GM04504 (cell line): Measurements from ENCODE around the gene MKKS.
"Not testable (repeated sequence)": the region's sequence is repeated elsewhere in the genome, so short reads cannot be mapped to it uniquely, and the experiment has no call there.

Experiments used
- DNase-seq: peaks from one replicate; pipeline ENCODE4 v3.0.0-alpha.2; 2012; ENCODE audit warnings: low read depth

Gene MKKS

DNA sequence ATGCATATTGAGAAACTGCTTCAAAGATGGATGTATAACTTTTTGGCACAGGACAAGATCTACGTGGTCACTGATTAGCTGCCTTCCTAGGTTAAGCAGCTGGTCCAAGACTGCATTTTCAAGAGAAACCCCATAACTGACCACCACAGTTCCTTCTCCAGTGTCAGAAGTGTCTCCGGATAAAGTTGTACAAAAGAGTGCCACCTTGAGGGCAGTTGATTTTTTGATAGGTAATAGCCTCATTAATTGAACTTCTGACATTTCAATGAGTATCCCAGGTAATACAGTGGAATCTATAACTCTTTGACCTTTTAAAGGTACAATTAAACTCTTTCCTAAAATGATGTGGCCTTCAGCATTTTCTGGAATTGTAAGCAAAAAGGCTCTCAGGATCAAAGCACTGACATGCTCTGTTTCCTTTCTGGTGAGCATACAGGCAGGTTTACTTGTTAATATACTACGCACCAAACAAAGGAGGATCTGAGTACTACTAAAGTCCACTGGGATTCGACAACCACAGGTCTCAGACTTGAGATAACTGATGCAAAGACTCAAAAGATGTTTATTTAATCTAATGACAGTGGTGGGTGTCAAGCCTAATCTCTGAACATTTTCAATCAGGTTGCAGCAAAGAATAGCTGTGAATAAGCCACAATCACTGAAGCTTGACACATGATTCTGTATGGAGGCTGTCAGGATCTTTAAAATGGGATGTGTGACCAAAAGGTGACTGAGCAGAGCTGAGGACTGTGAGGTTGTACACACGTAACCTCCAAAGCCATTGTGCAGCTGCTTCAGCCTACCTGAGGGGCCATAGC is 21.2 kb downstream of the MKKS start:
- no peak for DNase-seq

DNA sequence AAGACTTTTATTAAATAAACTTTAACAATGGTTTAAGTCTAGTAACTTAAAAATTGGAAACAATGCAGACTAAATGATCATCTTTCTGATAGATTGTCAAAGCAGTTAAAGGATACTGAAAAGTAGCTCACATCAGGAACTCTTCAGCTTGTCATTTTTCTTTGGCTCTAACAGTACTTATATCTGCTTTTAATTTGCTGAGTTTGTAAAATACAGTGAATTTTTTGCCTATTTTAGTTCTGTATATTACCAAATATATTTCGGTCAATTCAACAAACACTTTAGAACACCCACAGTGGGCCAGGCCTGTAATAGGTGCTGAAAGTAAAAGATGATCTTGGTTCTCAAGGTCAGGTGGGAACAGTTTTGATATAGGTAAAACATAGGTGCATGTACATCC is 22.3 kb downstream of the MKKS start:
- no peak for DNase-seq

DNA sequence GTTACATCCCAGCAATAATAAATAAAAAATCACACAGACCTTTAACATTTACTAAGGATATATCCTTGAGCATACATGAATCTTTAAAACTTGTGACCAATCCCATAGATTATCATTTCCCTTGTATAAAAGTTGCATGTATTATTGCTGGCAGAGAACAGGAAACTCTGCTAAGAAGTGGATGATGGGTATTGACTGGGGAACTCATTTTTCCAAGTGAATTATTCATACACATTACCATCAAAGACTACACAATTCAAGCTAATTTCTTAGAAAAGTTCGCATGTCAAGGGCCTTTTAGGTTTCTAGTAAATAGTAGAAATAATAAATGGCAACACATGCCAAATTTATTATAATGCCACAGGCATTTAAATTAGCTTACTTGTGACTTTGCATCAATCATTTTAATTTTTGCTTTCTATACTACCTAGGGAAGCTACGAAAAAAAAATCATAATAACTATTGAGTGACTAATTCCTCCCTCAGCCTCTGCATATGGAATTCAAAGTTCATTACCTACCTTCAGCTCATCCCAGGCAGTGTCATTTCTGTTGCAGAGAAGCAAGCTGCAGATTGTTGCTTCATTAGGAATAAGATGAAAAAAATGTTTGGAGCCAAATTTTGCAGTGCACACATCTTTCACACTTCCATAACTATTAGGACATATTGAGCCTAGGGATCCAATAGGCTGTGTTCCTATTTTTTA is 25.8 kb downstream of the MKKS start:
- DNase-seq: no peak

DNA sequence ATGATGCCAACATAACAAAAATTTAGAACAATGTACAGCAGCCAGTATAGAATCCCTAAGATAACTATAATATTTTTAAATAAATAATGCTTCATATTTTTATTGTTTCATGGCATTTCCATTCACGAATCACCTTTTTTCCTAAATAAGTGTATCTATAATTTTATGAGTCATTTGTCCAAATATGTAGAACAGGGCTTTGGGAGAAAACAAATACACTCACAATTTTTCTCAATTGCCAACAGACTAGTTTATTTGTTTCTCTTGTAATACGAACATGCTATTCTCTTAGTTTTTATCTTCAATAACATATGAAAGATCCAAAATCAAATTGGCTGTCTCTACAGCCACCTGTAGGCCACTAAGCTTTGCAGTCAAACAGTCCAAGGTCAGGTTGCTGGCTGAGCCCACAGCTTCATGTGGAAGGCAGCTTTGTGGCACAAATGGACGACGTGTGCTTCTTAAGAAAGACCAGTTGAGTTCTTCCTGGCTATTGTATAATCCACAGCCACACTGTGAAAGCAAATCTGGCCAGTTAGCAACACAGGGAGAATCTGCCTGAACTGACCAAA is 29.0 kb downstream of the MKKS start:
- DNase-seq: no peak

DNA sequence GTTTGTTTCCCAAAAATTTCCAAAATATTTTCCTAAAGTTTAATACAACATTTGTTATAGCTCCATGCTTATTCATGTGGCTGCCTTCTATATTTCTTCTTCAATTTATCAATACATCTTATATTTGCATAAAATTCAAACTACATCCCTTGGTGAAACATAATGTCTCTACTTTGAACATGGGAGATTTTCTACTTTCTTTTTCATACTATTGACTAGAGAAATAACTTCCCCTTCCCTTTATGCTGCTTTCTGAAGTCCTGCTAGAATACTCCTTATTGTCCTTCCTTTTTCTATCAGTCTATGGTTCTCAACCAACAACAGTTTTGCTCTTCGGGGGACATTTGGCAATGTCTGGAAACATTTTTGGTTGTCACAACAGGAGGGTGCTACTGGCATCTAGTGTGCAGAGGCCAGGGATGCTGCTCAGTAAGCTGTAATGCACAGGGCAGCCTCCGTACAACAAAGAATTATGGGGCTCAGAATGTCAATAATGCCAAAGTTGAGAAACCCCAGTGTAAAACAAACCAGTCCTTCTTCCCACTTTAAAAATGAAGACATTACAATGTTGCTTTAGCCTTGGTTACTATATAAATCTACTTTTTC is 29.9 kb downstream of the MKKS start:
- no peak for DNase-seq

DNA sequence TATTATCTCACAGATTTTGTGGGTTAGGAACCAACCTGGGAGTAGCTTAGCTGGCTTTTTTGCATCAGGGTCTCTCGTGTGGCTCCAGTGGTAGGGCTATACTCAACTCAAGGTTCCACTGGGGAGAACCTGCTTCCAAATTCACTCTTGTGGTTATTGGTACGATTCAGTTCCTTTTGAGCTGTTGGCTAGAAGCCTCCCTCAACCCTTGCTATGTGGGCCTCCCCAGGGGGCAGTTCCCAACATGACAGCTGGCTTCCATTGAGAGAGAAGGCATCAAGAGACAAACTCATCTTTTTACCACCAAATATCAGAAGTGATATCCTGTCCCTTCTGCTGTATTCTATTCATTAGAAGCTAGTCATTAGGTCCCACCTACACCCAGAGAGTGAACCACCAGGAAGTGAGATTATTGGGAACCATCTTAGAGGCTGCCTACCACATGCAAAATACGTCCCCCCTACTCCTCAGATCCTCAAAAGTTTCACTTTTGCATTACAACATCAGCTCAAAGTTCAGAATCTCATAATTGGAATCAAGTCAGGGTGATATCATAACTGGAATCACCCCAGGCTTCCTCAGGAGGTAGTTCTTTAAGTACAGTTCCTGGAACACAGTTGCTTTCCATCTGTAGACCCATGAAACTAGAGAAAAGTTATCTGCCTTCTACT is 30.9 kb downstream of the MKKS start:
- DNase-seq: no peak

DNA sequence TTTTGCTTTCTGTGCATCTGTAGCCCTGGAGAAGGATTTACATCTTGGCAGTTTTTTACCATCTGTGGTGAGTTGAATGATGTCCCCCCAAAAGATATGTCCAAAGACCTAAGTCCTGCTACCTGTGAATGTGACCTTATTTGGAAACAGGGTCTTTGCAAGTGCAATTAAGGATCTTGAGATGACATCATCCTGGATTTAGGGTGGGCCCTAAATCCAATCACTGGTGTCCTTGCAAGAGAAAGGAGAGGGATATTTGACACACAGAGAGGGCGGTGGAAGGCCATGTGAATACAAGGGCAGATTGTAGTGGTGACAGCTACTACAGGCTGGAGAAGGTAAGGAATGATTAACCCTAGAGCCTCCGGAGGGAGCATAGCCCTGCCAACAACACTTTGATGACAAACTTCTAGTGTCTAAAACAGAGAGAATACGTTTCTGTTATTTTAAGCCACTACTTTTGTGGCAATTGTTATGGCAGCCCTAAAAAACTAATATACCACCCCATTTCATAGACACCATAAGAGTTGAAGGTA is 35.1 kb downstream of the MKKS start:
- no peak for DNase-seq

DNA sequence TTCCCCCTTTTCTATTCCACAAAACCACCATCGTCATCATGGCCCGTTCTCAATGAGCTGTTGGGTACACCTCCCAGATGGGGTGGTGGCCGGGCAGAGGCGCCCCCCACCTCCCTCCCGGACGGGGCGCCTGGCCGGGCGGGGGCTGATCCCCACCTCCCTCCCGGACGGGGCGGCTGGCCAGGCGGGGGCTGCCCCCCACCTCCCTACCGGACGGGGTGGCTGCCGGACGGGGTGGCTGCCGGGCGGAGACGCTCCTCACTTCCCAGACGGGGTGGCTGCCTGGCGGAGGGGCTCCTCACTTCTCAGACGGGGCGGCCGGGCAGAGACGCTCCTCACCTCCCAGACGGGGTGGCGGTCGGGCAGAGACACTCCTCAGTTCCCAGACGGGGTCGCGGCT is 39.3 kb downstream of the MKKS start:
- not testable (repeated sequence) for DNase-seq

DNA sequence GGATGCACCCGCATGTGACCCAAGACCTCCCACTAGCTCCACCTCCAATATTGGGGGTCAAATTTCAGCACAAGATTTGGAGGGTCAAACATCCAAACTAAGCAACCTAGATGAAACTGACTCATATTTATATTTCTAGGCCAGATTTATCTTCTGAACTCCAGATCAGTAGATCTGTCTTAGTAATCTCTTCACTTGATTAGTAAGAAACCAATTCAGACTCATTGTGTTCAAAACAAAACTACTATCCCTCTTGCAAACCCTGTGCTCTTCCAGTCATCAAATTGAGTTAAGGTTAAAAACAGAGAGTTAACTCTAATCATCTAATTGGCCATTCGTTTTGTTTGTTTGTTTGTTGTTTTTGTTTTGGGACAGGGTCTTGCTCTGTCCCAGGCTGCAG is 43.3 kb downstream of the MKKS start:
- no peak for DNase-seq

DNA sequence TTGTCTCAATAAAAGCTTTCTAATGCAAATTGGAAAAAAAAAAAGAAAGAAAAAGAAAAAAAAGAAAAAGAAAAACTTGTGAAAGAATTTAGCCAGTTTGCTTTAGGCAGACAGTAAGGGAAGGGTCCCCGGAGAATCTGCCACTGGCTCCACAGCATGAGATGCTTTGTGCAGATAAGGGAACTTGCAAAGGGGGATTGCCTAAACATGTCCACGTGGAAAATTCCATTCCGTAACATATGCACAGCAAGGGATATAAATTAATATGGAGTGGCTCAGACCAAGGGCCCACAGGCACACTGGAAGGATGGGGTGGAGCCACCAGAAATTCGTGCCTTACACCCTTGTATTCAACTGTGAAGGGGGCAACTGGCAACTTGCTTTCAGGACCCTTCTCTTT is 45.4 kb downstream of the MKKS start:
- no peak for DNase-seq

DNA sequence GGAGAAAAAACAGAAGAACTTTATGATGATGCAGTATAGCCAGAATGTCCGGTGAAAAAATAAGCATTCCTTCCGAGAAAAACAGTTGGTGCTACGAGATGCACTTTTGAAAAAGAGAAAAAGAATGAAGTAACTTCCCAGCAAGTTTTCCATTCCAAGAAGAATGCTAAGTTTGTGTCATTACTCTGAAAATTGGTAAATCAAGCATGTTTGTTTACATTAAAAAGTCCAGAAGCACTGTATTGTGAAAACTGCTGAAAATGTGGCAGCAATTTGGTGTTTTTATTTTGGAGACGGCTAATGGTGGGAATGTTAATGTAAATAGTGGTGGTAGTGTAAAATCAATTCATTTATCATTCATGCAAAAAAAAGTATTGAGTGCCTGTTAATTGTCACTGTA is 46.3 kb downstream of the MKKS start:
- DNase-seq: no peak

DNA sequence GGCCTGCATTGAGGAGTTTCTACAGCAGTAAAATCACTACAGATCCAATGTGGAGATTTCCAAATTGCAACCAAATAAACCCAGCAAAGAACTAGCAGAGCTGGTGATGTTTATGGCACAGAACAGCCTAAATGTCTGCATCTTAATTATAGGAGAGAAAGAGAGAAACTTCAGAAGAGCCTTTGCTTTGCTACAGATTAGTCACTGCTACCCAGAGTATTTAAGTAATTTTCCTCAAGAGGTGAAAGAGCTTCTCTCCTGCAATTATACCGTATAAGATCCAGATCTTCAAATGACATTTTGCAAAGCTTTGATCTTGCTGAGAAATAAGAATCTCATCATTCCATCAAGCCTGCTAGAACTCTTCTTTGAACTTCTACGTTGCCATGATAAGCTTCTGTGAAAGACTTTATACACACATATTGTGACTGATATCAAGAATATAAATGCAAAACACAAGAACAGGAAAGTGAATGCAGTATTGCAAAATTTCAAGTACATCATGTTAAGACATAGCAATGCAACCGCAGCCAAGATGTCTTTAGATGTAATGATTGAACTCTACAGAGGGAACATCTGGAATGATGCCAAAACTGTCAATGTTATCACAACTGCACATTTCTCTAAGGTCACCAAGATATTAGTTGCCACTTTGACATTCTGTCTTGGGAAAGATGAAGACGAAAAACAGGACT is 48.0 kb downstream of the MKKS start:
- DNase-seq: no peak

DNA sequence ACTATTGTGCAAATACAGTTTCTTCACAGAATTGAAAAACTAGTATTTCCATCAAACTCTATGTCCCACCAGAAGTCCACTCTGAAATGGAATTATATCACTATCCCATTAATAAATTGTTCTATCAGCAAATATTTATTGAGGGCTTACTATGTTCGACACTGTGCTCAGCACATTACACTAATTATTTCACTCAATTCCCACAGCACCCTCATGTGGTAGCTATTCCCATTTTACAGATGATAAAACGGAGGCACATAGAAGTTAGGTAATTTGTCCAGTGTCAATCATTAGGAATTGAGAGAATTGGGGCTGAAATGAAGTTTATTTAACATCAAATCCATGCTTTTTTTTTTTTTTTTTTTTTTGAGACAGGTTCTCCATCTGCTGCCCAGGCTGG is 52.5 kb downstream of the MKKS start:
- DNase-seq: no peak

DNA sequence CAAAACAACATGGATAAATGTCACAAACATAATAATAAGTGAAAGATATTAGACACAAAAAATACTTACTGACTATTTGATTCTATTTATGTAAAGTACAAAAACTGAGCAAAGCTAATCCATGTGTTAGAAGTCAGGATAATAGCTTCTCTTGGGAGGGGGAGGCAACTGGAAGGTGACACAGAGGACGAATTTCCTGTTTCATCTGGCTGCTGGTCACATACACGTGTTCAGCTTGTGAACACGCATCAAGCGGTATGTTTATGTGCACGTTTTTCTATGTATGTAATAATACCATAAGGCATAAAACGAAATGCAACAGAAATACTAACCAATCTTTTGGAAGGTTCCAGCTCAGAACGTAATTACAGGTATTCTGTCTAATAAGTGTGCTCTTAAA is 54.3 kb downstream of the MKKS start:
- DNase-seq: no peak

DNA sequence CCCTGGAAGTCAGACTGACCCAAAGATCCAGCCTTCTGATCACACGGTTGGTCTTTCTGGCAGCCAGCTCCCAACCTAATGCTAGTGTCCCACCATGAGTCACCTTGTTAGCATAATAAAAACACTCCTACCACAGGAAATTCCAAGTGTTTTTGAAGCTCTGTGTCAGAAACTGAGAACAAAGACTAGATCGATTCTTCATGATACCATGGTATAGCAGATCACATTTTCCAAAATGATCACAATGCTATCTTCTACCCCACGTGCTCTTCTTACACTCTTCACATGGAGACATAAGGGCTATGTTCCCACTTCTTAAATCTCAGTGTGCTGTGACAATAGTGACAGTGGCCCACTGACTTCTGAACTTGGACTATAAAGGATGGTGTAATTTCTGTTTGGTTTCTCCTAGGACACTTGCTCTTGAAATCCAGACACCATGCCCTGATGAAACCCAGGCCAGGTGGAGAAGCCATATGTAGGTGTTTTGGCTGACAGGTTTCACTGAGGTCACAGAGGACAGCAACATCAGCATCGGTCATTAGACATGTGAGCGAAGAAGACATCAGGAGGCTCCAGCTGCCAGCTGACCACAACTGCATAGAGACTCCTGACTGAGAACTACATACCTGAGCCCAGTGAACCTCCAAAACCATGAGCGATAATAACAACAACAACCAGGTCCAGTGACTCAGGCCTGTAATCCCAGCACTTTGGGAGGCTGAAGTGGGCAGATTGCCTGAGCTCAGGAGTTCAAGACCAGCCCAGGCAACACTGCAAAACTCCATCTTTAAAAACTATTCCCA is 57.5 kb downstream of the MKKS start:
- DNase-seq: peak; percentile 33

DNA sequence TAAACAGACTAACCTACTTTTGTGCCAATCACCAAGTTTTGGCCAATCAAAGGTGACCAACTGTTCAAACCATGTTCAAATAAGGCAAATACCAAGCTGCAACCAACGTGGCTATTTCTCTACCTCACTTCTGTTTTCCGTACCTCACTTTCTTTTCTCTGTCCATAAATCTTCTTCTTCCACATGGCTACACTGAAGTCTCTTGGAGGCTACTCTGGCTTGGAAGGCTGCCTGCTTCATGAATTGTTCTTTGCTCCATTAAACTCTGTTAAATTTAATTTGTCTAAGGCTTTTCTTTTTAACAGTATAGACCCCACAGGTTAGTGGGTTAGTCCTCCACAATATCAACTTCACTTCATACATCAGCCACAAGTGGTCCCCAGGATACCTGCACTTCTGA is 58.8 kb downstream of the MKKS start:
- no peak for DNase-seq

DNA sequence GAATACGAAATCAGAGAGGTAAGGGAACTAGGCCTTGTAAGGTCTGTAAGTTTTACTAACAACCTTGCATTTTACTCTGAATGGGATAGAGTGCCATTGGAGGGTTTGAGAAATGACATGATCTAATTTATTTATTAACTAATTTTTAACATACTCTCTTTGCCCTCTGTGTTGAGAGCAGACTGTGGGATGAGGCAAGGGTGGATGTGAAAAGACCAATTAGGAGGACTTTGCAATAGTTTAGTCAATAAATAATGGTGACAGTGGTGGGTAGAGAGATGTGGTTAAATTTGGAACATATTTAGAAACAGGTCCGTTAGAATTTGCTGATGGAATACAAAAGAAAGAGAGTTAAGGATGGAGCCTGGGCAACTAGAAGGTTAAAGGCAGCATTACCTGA is 60.0 kb downstream of the MKKS start:
- no peak for DNase-seq

DNA sequence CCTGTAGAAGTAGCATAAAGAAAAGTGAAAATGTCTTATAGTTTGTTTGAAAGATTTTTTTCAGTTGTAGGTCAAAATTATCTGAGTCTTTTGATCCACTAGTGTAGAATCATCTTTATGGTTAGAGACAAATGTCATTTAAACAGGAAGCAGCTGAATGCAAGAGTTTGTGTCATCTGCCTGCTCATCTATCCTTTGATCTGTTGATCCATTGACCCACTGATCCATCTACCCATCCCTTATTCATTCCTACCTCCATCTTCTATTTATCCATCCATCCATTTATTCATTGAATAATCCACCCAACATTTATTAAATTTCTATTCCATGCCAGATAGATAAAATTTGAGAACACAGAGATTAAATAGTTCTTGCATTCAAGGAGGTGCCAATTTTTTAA is 62.6 kb downstream of the MKKS start:
- DNase-seq: no peak

DNA sequence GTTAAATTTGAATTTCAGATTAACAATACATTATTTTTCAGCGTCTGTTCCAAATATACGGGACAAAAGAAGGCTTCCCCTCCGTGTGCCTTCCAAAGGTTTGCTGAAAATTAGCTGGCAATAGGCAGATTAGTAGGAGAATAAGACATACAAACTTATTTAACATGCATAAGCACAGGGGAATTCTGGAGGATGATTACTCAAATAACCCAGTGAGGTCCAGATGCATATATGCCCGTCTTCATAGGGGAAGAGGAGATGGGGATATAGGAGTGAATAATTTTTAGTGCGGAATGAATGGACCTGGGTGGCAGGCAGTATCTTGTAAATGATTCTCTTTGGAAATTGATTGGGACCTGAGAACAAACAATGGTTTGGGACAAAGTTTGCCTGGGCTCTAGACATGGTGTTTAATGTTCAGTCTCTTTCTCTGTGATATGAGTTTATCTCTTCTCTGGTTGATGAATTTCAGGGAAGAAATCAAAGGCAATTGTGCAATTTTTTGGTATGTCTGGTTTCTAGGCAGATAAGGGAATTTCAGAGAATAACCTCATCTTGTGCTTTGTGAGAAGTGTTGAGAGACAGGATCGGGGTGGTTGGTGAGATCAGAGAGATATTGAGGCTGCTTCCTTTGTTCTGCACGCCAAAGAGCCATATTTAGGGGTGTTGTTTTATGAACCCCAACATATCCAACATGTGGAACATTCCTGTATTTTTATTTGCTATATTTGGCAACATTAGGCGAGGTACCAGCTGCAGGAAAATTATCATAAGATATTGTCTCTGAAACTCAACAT is 63.7 kb downstream of the MKKS start:
- DNase-seq: no peak

DNA sequence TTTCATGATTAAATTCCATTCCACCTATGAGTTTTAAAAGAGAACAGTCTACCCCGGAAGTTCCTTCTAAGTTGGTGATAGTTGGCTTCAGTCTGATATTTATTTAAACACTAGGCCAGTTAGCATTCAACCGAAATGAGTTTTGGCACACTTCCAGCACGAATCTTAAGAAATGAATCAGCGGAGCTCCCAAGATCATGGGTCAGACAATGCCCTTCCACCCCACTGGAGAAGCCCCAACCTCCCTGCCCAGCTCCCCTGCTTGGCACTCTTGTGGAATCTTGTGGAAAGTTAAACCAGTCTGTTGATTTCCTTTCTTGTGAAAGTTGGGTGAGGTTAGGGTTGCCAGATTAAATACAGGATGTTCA is 64.3 kb downstream of the MKKS start:
- no peak for DNase-seq
